Measurements from ENCODE around the gene TP73. TPM values are rescaled to one million over a fixed set of nuclear protein-coding genes. Genes with fewer than 3 reads are reported as not detected.
"Not testable (repeated sequence)": the region's sequence is repeated elsewhere in the genome, so short reads cannot be mapped to it uniquely, and the experiment has no call there.

Gene TP73
- total RNA-seq, 1 experiment from 2014 or later = 1.6 TPM

DNA sequence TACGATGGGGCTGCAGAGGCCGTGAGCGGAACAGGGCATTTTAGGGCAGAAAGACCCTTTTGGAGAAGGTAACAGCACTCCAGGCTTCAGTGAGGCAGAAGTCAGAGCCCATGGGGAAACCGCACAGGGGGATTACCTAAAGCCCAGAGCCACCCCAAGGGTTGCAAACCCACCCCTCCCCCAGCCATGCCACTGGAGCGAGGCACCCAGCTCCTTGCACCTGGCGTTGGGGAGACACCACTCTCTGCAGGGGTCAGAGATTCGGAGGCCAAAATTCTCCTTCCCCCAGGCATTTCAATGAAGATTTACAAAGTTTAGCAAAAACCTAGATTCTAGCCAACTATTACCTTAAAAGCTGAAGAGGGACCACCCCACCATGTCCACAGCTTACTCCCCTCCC lies 61.5 kb downstream of the TP73 start:
- Histone ChIP-seq H3K4me3 (ENCODE audit: insufficient read depth, low read depth, low read length) (no peak overlapping the region), H3K36me3 (replicated peaks; ENCODE audit: control insufficient read depth, insufficient read depth, low read length) (no peaks in the 10 kb centered on the region), H3K27me3 (ENCODE audit: control insufficient read depth, insufficient read depth, low read length) (no peaks in the 10 kb centered on the region)
- no peak for DNase-seq

DNA sequence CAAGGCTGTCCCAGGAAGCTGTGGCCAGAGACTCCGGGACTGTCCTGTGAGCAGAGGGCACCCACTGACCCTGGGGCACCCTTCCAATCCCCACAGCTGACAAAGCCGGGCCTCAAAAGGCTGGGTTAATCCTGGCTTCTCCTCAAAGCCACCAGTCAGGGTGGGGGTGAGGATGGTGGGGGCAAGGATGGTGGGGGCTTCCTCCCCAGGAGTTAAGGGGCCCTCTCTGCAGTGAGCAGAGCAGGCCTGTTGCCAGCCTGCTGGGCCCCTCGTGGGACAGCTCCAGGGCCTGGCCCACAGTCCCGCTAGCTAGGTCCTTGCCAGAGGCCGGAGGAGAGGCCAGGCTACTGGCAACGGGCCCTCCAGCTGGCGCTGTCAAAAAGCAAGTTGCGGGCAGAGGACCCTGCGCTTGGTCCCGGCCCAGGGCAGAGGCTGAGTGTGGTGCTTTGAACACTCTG lies 62.0 kb downstream of the TP73 start:
- H3K4me3 ChIP-seq (ENCODE audit: insufficient read depth, low read depth, low read length) = no peak overlapping the region
- H3K36me3 ChIP-seq (replicated peaks; ENCODE audit: control insufficient read depth, insufficient read depth, low read length) = no peaks in the 10 kb centered on the region
- no peaks in the 10 kb centered on the region for H3K27me3 ChIP-seq (ENCODE audit: control insufficient read depth, insufficient read depth, low read length)
- DNase-seq = no peak

DNA sequence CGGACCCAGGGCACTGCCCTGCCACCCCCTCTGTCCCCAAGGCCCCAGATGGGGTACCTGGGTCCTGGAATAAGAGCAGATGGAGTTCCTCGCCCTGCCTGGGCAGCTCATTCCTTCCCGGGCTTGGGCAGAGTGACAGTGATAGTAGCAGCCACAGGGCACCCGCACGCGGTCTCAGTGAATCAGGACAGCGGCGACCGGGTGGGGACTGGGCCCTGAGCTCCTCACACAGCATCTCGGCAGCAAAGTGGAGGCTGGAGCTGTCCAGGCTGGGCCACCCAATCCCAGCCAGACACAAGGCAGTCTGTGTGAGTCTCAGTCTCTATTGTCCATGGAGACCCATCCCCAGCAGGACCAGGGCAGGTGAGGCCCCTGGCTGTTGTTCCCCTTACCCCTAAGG lies 62.5 kb downstream of the TP73 start:
- Histone ChIP-seq H3K27me3 (ENCODE audit: control insufficient read depth, insufficient read depth, low read length) (no peaks in the 10 kb centered on the region), H3K4me3 (ENCODE audit: insufficient read depth, low read depth, low read length) (no peak overlapping the region), H3K36me3 (replicated peaks; ENCODE audit: control insufficient read depth, insufficient read depth, low read length) (no peaks in the 10 kb centered on the region)
- no peak for DNase-seq

DNA sequence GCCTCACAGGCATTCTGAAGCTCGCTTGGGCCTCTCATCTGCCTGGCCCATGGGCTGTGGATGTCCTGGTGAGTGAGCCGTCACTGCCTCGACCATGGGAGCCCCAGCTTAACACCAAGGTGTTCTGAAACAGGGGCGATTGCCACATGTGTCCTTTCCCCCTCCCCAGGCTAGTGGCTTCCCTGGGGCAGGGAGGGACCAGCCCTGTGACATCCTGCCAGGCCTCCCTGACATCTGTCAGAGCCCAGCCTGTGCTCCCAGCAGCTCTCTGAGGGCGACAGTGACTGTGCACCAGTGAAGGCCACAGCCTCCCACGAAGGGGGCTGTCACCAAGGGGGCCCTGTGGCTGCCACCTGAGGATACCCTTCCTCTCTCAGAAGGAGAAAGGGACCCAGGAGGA lies 64.0 kb downstream of the TP73 start:
- Histone ChIP-seq H3K36me3 (replicated peaks; ENCODE audit: control insufficient read depth, insufficient read depth, low read length) (no peaks in the 10 kb centered on the region), H3K4me3 (ENCODE audit: insufficient read depth, low read depth, low read length) (no peak overlapping the region), H3K27me3 (ENCODE audit: control insufficient read depth, insufficient read depth, low read length) (no peaks in the 10 kb centered on the region)
- DNase-seq = no peak

DNA sequence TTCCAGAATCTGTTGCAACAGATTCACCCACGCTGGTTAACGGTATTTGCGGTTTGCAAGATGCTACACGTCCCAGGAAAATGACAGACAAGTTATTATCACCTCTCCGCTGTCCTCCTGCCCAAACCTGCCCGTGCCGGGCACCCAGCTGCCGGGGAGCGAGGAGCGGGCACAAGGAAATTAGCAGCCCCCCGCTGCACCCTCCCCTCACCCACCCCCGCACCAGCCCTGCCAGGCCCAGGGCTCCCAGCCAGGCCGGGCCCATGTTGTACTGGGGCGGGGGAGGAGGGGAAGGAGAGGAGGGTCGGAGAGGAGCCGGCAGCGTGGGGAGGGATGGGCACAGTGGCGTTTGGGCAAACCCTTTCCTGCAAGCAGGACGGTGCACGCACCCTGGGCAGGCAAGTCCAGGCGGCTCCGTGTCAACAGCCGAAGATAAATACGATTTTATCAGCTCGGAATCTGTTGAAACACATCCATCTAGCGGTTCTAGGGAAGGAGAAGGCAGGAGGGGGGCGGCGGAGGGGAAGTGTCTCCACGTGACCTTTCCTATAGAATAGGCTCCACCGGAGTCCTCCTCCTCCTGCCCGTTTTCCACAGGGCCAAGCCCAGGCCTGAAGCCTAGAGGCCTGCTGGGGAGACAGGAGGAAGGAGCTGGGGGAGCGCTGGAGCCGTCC lies 64.9 kb downstream of the TP73 start:
- Histone ChIP-seq H3K36me3 (replicated peaks; ENCODE audit: control insufficient read depth, insufficient read depth, low read length) (no peaks in the 10 kb centered on the region), H3K27me3 (ENCODE audit: control insufficient read depth, insufficient read depth, low read length) (no peaks in the 10 kb centered on the region), H3K4me3 (ENCODE audit: insufficient read depth, low read depth, low read length) (no peak overlapping the region)
- DNase-seq = peak; percentile 86

DNA sequence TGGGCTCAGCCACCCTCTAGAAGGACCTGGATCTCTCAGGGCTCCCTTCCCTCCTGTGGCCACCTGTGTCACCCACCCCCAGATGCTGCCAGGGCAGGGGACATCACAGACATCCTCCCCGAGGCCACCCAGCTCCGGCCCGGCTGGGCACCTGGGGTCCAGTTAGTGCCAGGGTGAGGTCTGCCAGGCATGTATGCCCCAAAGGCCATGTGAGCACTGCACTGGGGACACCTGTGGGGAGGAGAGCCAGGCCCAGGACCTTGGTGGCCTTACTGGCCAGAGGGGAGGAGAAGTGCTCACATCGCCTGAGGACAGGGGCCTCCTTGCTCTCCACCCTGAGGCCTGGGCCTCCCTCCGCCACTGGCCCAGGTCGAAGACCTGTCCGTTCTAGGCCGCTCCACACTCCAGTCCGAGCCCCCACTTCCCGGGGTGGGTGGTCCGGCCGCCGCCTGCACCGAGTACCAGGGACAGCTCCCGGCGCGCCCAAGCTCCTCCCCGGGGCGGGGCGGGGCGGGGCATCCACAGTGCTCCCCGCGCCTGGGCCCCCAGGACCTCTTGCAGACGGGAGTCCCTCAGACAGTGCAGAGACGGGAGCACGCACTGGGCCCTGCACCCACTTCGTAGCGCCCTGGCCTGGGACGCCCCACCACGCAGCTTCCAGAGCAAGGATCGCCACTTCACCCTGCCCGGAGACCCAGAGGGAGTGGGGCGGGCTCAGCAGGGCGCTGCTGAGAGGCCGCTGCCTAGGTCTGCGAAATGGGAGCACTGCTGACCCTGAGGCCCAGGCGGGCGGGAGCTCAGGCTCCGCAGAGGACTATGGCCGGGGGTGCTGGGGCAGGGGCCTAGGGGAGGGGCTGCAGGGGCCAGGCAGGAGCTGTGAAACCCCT lies 65.6 kb downstream of the TP73 start:
- peak overlapping the region; percentile 38 for H3K4me3 ChIP-seq (ENCODE audit: insufficient read depth, low read depth, low read length)

DNA sequence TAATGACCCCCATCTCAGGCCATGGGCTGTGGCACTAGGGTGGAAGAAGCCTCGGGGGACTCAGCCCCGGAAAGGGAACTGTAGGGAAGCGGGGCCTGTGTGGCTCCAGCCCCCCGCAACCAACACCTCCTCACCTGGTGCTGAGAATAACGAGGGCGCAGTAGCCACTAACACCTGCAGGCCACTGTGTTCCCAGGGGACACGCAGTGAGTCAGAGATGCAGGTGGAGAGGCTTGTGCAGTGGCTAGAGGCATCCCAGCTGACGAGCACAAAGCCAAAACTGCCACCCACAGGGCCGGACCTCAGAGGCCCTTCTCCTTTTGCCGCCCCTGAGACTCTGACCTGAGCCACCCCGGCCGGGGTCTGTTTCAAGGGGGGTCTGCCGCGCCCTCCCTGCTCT lies 66.4 kb downstream of the TP73 start:
- Histone ChIP-seq H3K36me3 (replicated peaks; ENCODE audit: control insufficient read depth, insufficient read depth, low read length) (no peaks in the 10 kb centered on the region), H3K27me3 (ENCODE audit: control insufficient read depth, insufficient read depth, low read length) (no peaks in the 10 kb centered on the region), H3K4me3 (ENCODE audit: insufficient read depth, low read depth, low read length) (no peak overlapping the region)
- no peak for DNase-seq

More for the DNA sequence above, 65.6 kb downstream of the TP73 start:
- peak; percentile 100 for DNase-seq
- H3K36me3 ChIP-seq (replicated peaks; ENCODE audit: control insufficient read depth, insufficient read depth, low read length) = no peaks in the 10 kb centered on the region
- no peaks in the 10 kb centered on the region for H3K27me3 ChIP-seq (ENCODE audit: control insufficient read depth, insufficient read depth, low read length)

DNA sequence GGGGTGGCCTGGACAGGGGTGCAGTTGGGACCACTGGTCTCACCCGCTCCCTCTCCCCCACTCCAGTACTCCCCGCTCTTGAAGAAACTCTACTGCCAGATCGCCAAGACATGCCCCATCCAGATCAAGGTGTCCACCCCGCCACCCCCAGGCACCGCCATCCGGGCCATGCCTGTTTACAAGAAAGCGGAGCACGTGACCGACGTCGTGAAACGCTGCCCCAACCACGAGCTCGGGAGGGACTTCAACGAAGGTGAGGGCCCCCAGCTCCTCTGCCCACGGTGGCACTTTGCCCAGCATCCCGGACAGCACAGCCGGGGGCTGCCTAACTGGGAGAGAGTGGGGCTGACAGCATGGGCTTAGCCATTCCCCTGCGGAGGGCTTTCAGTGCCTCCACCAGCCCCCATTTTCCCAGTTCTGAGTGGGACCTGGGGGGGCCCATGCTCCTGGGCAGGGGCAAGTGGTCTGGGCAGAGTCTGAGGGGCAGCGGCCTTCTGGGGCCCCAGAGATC lies 69.7 kb downstream of the TP73 start:
- Histone ChIP-seq H3K4me3 (ENCODE audit: insufficient read depth, low read depth, low read length) (no peak overlapping the region), H3K27me3 (ENCODE audit: control insufficient read depth, insufficient read depth, low read length) (no peaks in the 10 kb centered on the region), H3K36me3 (replicated peaks; ENCODE audit: control insufficient read depth, insufficient read depth, low read length) (no peaks in the 10 kb centered on the region)
- no peak for DNase-seq

DNA sequence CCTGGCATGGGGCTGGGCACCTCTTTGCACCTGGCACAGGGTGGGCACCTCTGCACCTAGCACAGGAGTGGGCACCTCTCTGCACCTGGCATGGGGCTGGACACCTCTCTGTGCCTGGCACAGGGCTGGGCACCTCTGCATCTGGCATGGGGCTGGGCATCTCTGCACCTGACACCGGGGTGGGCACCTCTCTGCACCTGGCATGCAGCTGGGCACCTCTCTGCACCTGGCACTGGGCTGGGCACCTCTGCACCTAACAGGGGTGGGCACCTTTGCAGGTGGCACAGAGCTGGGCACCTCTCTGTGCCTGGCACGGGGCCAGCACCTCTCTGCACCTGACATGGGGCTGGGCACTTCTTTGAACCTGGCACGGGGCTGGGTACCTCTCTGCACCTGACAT lies 70.5 kb downstream of the TP73 start:
- H3K4me3 ChIP-seq (ENCODE audit: insufficient read depth, low read depth, low read length) = no peak overlapping the region
- DNase-seq = no peak
- H3K27me3 ChIP-seq (ENCODE audit: control insufficient read depth, insufficient read depth, low read length) = no peaks in the 10 kb centered on the region
- H3K36me3 ChIP-seq (replicated peaks; ENCODE audit: control insufficient read depth, insufficient read depth, low read length) = no peaks in the 10 kb centered on the region

DNA sequence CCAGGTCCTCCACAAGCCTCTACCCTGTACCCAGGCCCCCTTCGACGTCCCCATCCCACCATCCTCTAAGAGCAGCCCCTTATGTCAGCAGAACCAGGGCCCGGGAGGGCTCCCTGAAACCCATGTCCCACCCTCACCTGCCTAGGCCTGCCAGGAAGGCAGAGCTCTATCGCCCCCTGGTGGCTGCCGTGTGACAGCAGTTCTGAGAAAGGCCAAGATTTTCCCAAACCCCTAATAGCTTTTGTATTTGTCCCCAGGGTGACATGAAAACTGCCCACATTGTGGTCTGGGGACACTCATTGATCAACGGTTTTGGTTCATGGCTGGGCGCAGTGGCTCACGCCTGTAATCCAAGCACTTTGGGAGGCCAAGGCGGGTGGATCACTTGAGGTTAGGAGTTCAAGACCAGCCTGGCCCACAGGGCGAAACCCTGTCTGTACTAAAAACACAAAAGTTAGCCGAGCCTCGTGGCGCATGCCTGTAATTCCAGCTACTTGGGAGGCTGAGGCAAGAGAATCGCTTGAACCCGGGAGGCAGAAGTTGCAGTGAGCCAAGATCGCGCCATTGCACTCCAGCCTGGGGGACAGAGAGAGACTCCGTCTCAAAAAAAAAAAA lies 72.2 kb downstream of the TP73 start:
- DNase-seq = peak; percentile 93
- H3K27me3 ChIP-seq (ENCODE audit: control insufficient read depth, insufficient read depth, low read length) = not testable (repeated sequence)

DNA sequence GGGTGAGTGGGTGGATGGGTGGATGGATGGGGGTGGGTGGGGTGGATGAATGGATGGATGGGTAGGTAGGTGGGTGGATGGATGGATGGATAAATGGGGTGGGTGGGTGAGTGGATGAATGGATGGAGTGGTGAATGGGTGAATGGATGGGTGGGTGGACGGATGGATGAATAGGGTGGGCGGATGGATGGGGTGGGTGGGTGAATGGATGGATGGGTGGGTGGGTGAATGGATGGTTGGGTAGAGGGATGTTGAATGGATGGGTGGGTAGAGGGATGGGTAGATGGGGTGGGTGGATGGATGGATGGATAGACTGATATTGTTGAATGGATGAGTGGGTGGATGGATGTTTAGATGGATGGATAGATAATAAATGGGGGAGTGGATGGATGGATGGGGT lies 73.0 kb downstream of the TP73 start:
- Histone ChIP-seq H3K27me3 (ENCODE audit: control insufficient read depth, insufficient read depth, low read length) (no peaks in the 10 kb centered on the region; the same call in 1 of the 2 replicates), H3K4me3 (ENCODE audit: insufficient read depth, low read depth, low read length) (no peak overlapping the region), H3K36me3 (replicated peaks; ENCODE audit: control insufficient read depth, insufficient read depth, low read length) (no peaks in the 10 kb centered on the region)
- no peak for DNase-seq

More for the DNA sequence above, 72.2 kb downstream of the TP73 start:
- not testable (repeated sequence) for H3K4me3 ChIP-seq (ENCODE audit: insufficient read depth, low read depth, low read length); H3K36me3 ChIP-seq (replicated peaks; ENCODE audit: control insufficient read depth, insufficient read depth, low read length)

DNA sequence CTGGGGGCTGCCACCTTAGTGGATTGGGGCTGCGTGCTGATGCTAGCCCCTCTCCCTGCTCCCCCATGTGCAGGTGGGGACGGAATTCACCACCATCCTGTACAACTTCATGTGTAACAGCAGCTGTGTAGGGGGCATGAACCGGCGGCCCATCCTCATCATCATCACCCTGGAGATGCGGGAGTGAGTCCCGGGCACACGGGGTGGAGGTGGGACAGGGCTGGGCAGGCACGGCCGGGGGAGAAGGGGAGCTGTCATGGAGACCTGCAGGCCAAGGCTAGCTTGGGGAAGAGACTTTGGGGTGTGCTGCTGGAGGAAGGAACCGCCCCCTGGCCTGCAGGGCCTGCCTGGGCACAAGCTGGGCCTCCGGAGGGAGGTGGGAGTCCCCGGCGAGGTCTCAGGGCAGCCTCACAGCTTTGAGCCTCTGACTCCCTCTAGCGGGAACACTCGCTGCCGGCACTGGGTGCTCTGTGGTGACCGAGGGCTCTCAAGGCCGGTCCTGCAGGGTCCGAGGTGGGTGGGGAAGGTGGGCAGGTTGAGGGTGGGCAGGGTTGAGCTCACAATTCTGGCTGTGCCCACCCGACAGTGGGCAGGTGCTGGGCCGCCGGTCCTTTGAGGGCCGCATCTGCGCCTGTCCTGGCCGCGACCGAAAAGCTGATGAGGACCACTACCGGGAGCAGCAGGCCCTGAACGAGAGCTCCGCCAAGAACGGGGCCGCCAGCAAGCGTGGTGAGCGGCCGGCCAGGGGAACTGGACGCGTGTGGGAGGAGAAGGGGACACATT lies 74.9 kb downstream of the TP73 start:
- DNase-seq = peak; percentile 97
- H3K4me3 ChIP-seq (ENCODE audit: insufficient read depth, low read depth, low read length) = no peak overlapping the region
- no peaks in the 10 kb centered on the region; the same call in 1 of the 2 replicates for H3K27me3 ChIP-seq (ENCODE audit: control insufficient read depth, insufficient read depth, low read length)
- H3K36me3 ChIP-seq (replicated peaks; ENCODE audit: control insufficient read depth, insufficient read depth, low read length) = no peaks in the 10 kb centered on the region

DNA sequence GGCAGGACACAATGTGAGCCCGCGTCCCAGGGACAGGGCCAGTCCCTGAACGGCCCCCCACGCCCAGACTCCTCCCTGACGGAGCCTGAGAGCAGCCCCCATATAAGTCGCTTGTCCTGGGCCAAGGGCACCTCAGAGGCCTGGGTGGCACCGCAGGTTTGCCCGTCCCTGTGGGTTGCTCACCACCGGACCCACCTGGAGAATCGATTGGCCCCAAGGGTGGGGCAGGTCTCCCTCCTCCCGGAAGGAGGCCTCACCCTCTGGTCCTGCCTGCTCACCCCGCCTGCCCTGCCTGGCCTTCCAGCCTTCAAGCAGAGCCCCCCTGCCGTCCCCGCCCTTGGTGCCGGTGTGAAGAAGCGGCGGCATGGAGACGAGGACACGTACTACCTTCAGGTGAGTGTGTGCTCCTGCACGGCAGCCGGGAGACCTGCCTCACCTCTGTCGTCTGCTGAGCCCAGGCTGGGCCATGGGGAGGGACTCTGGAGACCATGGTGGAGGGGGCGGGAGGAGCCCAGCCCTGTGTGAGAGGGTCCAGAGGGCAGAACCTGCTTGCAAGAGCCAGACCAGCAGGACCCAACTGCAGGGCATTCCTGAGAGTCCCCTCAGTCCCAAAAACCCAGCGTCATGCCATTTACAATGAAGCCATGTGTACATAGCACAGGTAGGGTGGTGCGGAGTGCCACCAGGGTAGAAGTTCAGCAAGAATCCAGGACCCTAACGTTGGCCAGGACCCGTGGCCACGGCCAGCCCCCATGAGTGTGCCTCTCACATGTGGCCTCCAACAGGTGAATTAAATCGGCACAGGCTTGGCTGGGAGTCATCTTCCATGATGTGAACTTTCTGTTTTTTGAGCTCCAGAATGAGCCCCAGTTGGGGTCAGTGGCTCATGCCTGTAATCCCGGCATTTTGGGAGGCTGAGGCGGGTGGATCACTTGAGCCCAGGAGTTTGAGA lies 75.8 kb downstream of the TP73 start:
- H3K36me3 ChIP-seq (replicated peaks; ENCODE audit: control insufficient read depth, insufficient read depth, low read length) = no peaks in the 10 kb centered on the region
- no peak for DNase-seq
- no peaks in the 10 kb centered on the region; the same call in 1 of the 2 replicates for H3K27me3 ChIP-seq (ENCODE audit: control insufficient read depth, insufficient read depth, low read length)
- H3K4me3 ChIP-seq (ENCODE audit: insufficient read depth, low read depth, low read length) = no peak overlapping the region
